Kidney glomerular epithelial cell (primary cell): ENCODE results near the gene COG4.

Experiments used
- DNase-seq: peaks from one replicate; lab custom pipeline; 2025; lab: John Stamatoyannopoulos, UW

The COG4 gene

GRCh38 chr16:70527315-70527996 lies 4.1 kb upstream of the COG4 start:
- DNase-seq: no peak

GRCh38 chr16:70526403-70526802 lies 3.0 kb upstream of the COG4 start:
- DNase-seq: no peak

GRCh38 chr16:70524399-70524825 lies 1.1 kb upstream of the COG4 start:
- peak; percentile 43 for DNase-seq

GRCh38 chr16:70523743-70524398 lies 517 bp upstream of the COG4 start, which contains the start of gene SF3B3:
Gene SF3B3, plus strand, starts transcription at chr16:70523816. Its CDS starts 2,841 bp downstream, at chr16:70526657.
- DNase-seq: peak; percentile 43

GRCh38 chr16:70522216-70523075 lies 908 bp downstream of the COG4 start:
- peak; percentile 0 for DNase-seq

GRCh38 chr16:70520612-70521297 lies 2.6 kb downstream of the COG4 start:
- DNase-seq: peak; percentile 0

GRCh38 chr16:70512456-70512855 lies 10.9 kb downstream of the COG4 start:
- DNase-seq: no peak

- DNase-seq: no peak
These were observed 11.5 kb downstream of the COG4 start for GRCh38 chr16:70511833-70512232.

- DNase-seq: no peak
These were observed 13.1 kb downstream of the COG4 start for GRCh38 chr16:70510216-70510615.

GRCh38 chr16:70508752-70509151 lies 14.6 kb downstream of the COG4 start:
- DNase-seq: peak; percentile 8

GRCh38 chr16:70496513-70496912 lies 26.8 kb downstream of the COG4 start:
- no peak for DNase-seq

GRCh38 chr16:70495425-70496182 lies 27.8 kb downstream of the COG4 start:
- no peak for DNase-seq

- no peak for DNase-seq
These were observed 28.6 kb downstream of the COG4 start for GRCh38 chr16:70494777-70495176.

- DNase-seq: no peak
These were observed 29.1 kb downstream of the COG4 start for GRCh38 chr16:70494202-70494770.

GRCh38 chr16:70493802-70494201 lies 29.6 kb downstream of the COG4 start:
- no peak for DNase-seq

GRCh38 chr16:70490261-70490660 lies 33.1 kb downstream of the COG4 start:
- no peak for DNase-seq

- no peak for DNase-seq
These were observed 38.5 kb downstream of the COG4 start for GRCh38 chr16:70484867-70485266.

- no peak for DNase-seq
These were observed 39.9 kb downstream of the COG4 start for GRCh38 chr16:70483426-70483825.

GRCh38 chr16:70482624-70483023 lies 40.7 kb downstream of the COG4 start:
- no peak for DNase-seq

- DNase-seq: peak; percentile 34
These were observed 41.3 kb downstream of the COG4 start for GRCh38 chr16:70481929-70482536.
